CD4-positive, alpha-beta T cell treated with Interleukin-1 beta for 1 hour (primary cell): ENCODE results near the gene CSH1.
A peak's percentile ranks its signal among the peaks of the same experiment; 100 is the strongest.

Experiments
- DNase-seq, 2 donors: peaks; one replicate each; pipeline ENCODE4 v3.0.0-alpha.2; 2020 to 2022

CSH1 gene

DNA sequence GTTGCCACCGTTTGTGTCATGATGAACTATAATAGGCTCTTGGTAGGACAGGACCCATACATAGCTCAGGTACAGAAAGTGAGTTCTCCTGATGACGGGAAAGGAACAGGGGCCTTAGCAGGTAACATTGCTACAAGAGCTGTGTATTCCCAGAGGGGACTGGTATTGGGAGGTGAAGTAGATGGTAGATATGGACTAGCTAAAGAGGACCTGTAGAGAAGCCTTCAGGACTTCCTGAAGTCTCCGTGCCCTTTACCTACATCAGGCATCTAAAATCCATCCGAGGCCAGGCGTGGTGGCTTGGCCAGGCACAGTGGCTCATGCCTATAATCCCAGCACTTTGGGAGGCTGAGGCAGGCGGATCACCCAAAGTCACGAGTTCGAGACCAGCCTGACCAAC, 41.2 kb downstream of the CSH1 start:
- no peak for DNase-seq

DNA sequence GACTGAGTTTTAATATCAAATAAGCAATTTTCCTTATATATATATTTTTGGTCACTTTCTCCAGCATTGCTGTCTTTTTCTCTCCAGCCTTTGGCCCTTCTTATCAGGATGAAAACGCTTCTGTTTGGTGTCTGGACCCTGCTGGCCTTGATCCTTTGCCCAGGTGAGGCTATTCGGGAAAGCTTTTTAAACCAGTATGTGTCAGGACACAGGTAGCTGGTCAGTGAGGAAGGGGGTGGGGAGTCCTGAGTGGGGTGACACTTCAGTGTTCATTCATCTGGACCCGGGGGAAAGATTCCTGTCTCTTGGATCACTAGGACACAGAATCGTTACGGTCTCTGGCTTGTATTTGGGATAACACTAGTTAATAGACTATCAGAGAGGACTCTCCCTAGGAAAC, 41.7 kb downstream of the CSH1 start:
- DNase-seq: no peak

DNA sequence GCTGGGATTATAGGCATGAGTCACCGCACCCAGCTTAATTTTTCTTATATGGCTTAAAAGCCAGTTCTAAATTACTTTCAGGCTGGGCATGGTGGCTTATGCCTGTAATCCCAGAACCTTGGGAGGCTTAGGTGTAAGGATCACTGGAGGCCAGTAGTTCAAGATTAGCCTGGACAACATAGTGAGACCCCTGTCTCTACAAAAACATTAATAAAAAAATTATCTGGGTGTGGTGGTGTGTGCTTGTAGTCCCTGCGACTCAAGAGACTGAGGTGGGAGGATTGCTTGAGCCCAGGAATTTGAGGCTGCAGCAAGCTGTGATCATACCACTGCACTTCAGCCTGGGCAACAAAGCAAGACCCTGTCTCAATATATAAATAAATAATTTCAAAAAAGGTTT, 43.1 kb downstream of the CSH1 start:
- no peak for DNase-seq

DNA sequence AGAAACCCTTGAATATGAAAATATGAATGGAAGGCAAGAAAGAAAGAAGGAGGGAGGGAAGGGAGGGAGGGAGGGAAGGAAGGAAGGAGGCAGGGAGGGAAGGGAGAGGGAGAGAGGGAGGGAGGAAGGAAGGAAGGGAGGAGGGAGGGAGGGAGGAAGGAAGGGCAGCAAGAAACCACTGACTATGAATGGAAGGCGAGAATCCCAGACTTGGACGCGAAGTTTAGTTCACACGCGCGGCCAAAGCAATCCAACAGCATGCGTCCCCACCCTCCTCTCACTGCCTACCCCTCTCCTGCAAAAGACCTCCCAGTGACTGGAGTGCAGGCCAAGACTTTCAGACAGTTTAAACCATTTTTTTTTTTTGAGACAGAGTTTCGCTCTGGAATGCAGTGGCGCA, 46.0 kb downstream of the CSH1 start:
- no peak for DNase-seq

DNA sequence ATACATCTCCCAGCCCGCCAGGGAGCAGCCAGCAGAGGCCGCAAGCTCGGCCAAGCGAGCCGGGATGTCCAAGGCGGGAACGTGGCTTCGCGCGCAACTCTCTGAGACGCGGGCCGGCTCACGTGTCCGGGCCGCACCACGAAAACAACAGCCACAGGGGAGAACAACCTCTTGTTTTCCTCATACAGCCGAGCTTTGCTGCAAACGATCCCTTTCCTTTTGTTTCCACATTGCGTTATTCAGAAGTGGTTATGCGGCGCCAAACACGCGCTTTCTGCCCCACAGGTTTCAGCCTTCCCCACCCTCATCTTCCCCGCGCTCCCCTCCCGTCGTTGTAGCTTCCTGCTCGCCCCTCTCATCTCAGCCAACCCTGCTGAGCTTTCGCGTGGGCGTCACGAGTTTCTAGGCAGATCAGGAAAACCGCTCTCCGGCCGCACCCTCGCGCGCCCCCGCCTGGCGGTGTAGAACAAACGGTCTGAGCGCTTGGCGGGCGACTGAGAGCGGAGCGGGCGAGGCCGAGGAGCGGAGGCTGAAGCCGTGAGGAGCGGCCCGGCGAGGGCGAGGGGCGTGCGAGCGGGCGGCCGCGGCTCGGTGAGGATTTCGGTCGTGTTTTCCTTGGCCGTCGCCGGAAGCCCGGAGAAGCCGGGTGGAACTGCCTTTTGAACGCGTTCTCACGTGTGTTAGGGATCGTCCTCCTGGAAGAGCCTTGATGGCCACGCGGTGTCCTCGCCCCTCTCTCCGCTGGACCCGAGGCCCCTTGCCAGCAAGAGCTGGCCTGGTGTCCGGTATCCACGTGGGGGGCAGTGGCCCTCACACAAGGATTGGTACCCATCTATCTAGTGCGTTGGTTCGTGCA, 47.3 kb downstream of the CSH1 start:
- DNase-seq: peak; percentile 94

DNA sequence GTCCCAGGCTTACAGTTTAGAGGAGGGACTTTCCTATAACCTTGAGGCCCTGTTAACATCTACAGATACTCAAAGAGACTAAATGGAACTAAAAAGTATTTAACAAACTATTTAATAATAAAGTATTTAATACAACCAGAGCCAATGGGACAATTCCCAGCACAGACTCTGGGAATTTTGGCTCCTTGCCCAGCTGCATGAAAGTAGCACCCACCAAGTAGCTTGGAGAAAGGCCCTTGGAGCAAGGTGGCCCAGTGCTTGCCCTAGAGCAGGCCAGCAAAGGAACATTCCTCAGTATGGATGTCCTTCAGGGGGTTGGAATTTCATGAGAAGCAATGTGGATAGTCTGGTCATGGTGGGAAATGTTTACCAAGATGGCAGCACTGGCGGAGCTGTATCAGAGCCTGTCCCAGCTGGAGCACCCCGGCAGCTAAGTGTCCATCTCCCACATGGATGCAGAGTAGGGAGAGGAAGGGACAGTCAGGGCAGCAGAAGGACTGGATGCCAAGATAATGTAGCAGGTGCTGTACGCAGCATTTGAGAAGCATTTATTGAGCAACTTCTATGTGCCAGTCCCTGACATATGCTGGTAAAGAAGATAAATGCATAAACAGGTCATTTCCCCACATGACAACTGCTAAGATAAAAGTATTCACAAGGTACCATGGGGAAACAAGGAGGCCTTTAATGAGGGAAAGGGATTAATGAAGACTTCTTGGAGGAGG, 48.7 kb downstream of the CSH1 start:
- no peak for DNase-seq

DNA sequence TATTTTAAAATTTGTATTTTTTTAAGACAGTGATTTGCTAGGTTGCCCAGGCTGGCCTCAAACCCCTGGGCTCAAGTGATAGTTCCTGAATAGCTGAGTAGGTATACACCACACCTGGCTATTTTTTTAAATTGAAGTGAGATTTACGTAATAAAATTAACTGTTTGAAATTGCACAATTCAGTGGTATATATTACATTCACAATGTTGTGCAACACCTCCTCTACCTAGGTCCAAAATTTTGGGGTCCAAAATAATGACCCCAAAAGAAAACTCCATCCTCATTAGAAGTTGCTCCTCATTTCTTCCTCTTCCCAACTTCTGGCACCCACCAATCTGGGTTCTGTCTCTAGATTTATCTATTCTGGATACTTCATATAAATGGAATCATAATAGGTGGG, 50.9 kb downstream of the CSH1 start:
- no peak for DNase-seq
